SH-SY5Y (cell line): ENCODE results near the gene ASIC4.

Source experiments
- GATA2 ChIP-seq: IDR thresholded peaks from 2 replicates; pipeline ENCODE4 v1.6.1; 2011; ENCODE audit warnings: mild to moderate bottlenecking, low read depth, low read length
- GATA3 ChIP-seq: IDR thresholded peaks from 2 replicates; pipeline ENCODE4 v1.6.1; 2011; ENCODE audit warnings: low read depth, mild to moderate bottlenecking, low read length, moderate library complexity

- TF ChIP-seq GATA3 (no peak), GATA2 (no peak)
Observed at GRCh38 chr2:219480004-219480403, 34.3 kb upstream of the ASIC4 start.
